ENCODE measurements around the gene RFPL2. TPM values are rescaled to one million over a fixed set of nuclear protein-coding genes. Genes with fewer than 3 reads are reported as not detected.

RFPL2 gene
- polyA plus RNA-seq, 3 donors from 2014 or later, result 0.24 TPM; not detected in 2

Other genes with a start within 250 kb of the RFPL2 start
- not detected for gene SLC5A1, start 161.8 kb downstream of the RFPL2 start, polyA plus RNA-seq
- gene C22orf42, start 45.8 kb downstream of the RFPL2 start, polyA plus RNA-seq, result not detected
- not detected for gene SLC5A4, start 50.3 kb upstream of the RFPL2 start, polyA plus RNA-seq
- not detected for gene RFPL3, start 152.8 kb upstream of the RFPL2 start, polyA plus RNA-seq
- gene RTCB, start 207.2 kb upstream of the RFPL2 start, polyA plus RNA-seq, result 100 to 1,000 TPM; 110 to 189 (median 115) TPM

Data from immature natural killer cell (primary cell).